Ureter (tissue), 1 donor: ENCODE measurements around the gene NUP210L. TPM values are rescaled to one million over a fixed set of nuclear protein-coding genes. Genes with fewer than 3 reads are reported as not detected.
"Not testable (repeated sequence)": the region's sequence is repeated elsewhere in the genome, so short reads cannot be mapped to it uniquely, and the experiment has no call there.

ENCODE experiments used
- DNase-seq: peaks from one replicate; pipeline ENCODE4 v3.0.0-alpha.2; 2020; ENCODE audit warnings: low spot score
- total RNA-seq: library from RNA; stranded (reverse); gene quantifications from one replicate; pipeline ENCODE4 v1.2.4, GENCODE V29; 2023
- donor health status: DM: yes; HTN: yes; CAD: no.

The NUP210L gene
- total RNA-seq, 1 donor from 2014 or later: 0.39 TPM

- no peak for DNase-seq
These were observed 15.8 kb upstream of the NUP210L start for GRCh38 chr1:154170547-154171222.

- DNase-seq: no peak
These were observed 12.6 kb upstream of the NUP210L start for GRCh38 chr1:154167461-154167860.

- no peak for DNase-seq
These were observed 11.3 kb upstream of the NUP210L start for GRCh38 chr1:154166207-154166606.

GRCh38 chr1:154159554-154159953, 4.7 kb upstream of the NUP210L start:
- DNase-seq: no peak

GRCh38 chr1:154158307-154159125, 3.6 kb upstream of the NUP210L start:
- no peak for DNase-seq

GRCh38 chr1:154157520-154158306, 2.8 kb upstream of the NUP210L start:
- no peak for DNase-seq

GRCh38 chr1:154155251-154155650, 378 bp upstream of the NUP210L start:
- no peak for DNase-seq

- DNase-seq: no peak
These were observed 820 bp downstream of the NUP210L start for GRCh38 chr1:154154053-154154452.

- DNase-seq: no peak
These were observed 3.6 kb downstream of the NUP210L start for GRCh38 chr1:154151311-154151710.

GRCh38 chr1:154148807-154149206, 6.1 kb downstream of the NUP210L start:
- DNase-seq: no peak

GRCh38 chr1:154147505-154147904, 7.4 kb downstream of the NUP210L start:
- not testable (repeated sequence) for DNase-seq

- no peak for DNase-seq
These were observed 8.9 kb downstream of the NUP210L start for GRCh38 chr1:154145986-154146385.

- no peak for DNase-seq
These were observed 12.5 kb downstream of the NUP210L start for GRCh38 chr1:154142358-154142757.

GRCh38 chr1:154141240-154141639, 13.6 kb downstream of the NUP210L start:
- no peak for DNase-seq

- DNase-seq: no peak
These were observed 17.0 kb downstream of the NUP210L start for GRCh38 chr1:154137888-154138287.

GRCh38 chr1:154133256-154133655, 21.6 kb downstream of the NUP210L start:
- no peak for DNase-seq

- no peak for DNase-seq
These were observed 25.4 kb downstream of the NUP210L start for GRCh38 chr1:154129391-154129970.

GRCh38 chr1:154123205-154123604, 31.7 kb downstream of the NUP210L start:
- DNase-seq: not testable (repeated sequence)

GRCh38 chr1:154117642-154118041, 37.2 kb downstream of the NUP210L start:
- DNase-seq: no peak

GRCh38 chr1:154115180-154115579, 39.7 kb downstream of the NUP210L start:
- DNase-seq: no peak

GRCh38 chr1:154104433-154105082, 50.3 kb downstream of the NUP210L start:
- no peak for DNase-seq
